Lung (tissue), 12 donors: ENCODE data around the gene SLC35E1. TPM values are rescaled to one million over a fixed set of nuclear protein-coding genes. Genes with fewer than 3 reads are reported as not detected.

ENCODE experiments used
- ATAC-seq: fragments of 200-7000 bp; cut with Tn5 transposase; one replicate; pipeline ENCODE4 v1.9.1; 2020; ENCODE audit warnings: moderate number of reproducible peaks; ENCODE audit not compliant: insufficient read depth, low FRiP score
- DNase-seq, 3 donors: peaks; one replicate each; pipeline ENCODE4 v3.0.0-alpha.2; 2013 to 2017
- H3K27ac ChIP-seq, 2 donors: one replicate each; pipeline ENCODE4 v1.5.1; 2013; ENCODE audit warnings: mild to moderate bottlenecking in 2 of 2, moderate library complexity in 2 of 2, control low read depth in 1 of 2, inconsistent platforms in 1 of 2, low read depth in 1 of 2, low read length in 1 of 2
- H3K27me3 ChIP-seq, 3 donors: one replicate each; pipeline ENCODE4 v1.5.1; 2013; ENCODE audit warnings: low read length in 2 of 3; ENCODE audit not compliant: control insufficient read depth in 3 of 3, insufficient read depth in 3 of 3
- H3K36me3 ChIP-seq, 4 donors: one replicate each; pipeline ENCODE4 v1.5.1; 2013; ENCODE audit warnings: low read length in 4 of 4, mild to moderate bottlenecking in 1 of 4, moderate library complexity in 1 of 4; ENCODE audit not compliant: control insufficient read depth in 4 of 4, insufficient read depth in 4 of 4
- H3K4me1 ChIP-seq, 5 donors: one replicate each; pipeline ENCODE4 v1.5.1; 2013; ENCODE audit warnings: low read length in 5 of 5, mild to moderate bottlenecking in 2 of 5, moderate library complexity in 1 of 5; ENCODE audit not compliant: control insufficient read depth in 5 of 5, insufficient read depth in 5 of 5
- H3K4me3 ChIP-seq: one replicate; pipeline ENCODE4 v1.5.1; 2013; ENCODE audit warnings: mild to moderate bottlenecking, control low read depth, moderate library complexity
- H3K9ac ChIP-seq, 2 donors: one replicate each; pipeline ENCODE4 v1.5.1; 2013; ENCODE audit warnings: low read length in 2 of 2, control low read depth in 1 of 2; ENCODE audit not compliant: insufficient read depth in 1 of 2
- H3K9me3 ChIP-seq, 4 donors: one replicate each; pipeline ENCODE4 v1.5.1; 2013; ENCODE audit warnings: low read length in 3 of 4, mild to moderate bottlenecking in 1 of 4, moderate library complexity in 1 of 4; ENCODE audit not compliant: control insufficient read depth in 4 of 4, insufficient read depth in 3 of 4
- WGBS, 2 donors: extraction: QIAGEN DNeasy Blood & Tissue Kit; methylation state at CpG; one replicate each; pipeline ENCODE4 v1.1.7; 2013; 5-methylcytosine and 5-hydroxymethylcytosine counted together
- polyA plus RNA-seq, 2 donors: library from polyadenylated mRNA; stranded (reverse); fragments of 200-250 nt; gene quantifications; one replicate each; pipeline ENCODE4 v1.2.1, GENCODE V29; 2013
- total RNA-seq, 2 donors: library from RNA; depleted of rRNA in 1 of 2; stranded (reverse); fragments of >200 nt in 1 of 2; gene quantifications; one replicate each; pipeline ENCODE4 v1.2.1, GENCODE V29; 2014 to 2021
- TF ChIP-seq, protein P1 (sequence below): IDR thresholded peaks from 2 replicates; pipeline ENCODE4 v1.5.1; 2012; ENCODE audit warnings: mild to moderate bottlenecking; ENCODE audit errors: control extremely low read depth, extremely low read depth
- donor health status: control.
- donor health status: control.
- donor health status: Bipolar disorder and iron deficiency.
- donor health status: healthy.
- donor health status: DM: yes; HTN: yes; CAD: no.

Gene SLC35E1
- total and polyA plus RNA-seq, 4 donors, result 24.9 to 58.1 (median 33.3) TPM

DNA sequence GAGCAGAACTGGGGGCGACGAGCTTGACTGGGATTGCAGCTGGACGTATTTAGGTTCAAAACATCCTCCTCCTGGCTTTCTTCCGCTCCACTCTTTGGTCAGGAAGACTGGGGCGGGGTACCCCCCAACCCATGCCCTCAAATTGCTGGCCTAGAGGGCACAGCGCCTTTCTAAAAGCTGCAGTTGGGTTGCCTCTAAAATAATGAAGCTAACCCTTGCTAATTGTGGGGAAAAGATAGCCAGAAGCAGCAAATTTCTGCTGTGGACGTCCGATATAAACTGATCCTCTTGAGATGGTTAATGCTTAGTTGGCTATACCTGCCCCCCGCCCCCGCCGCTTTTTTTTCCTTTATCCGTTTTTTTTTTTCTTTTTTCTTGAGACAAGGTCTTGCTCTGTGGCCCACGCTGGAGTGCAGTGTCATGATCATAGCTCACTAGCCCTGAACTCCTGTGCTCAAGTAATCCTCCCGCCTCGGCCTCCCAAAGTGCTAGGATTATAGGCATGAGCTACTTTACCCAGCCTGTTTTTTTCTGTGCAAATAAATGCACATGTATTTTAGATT is 29.2 kb downstream of the SLC35E1 start:
- H3K36me3 ChIP-seq, result peaks cover 0 to 12% (median 7%) of the 10 kb centered on the region in 4 donors
- 4 to 6% methylated on average over 15 of the region's 15 CpGs for WGBS, 2 donors
- peak overlapping the region; percentile 84 to 91 for H3K27ac ChIP-seq
- DNase-seq (peak in 1 of 3 donors; percentile 26), ATAC-seq (no peak)
- H3K4me3 ChIP-seq, result peak overlapping the region; percentile 87
- TF ChIP-seq, protein P1, sequence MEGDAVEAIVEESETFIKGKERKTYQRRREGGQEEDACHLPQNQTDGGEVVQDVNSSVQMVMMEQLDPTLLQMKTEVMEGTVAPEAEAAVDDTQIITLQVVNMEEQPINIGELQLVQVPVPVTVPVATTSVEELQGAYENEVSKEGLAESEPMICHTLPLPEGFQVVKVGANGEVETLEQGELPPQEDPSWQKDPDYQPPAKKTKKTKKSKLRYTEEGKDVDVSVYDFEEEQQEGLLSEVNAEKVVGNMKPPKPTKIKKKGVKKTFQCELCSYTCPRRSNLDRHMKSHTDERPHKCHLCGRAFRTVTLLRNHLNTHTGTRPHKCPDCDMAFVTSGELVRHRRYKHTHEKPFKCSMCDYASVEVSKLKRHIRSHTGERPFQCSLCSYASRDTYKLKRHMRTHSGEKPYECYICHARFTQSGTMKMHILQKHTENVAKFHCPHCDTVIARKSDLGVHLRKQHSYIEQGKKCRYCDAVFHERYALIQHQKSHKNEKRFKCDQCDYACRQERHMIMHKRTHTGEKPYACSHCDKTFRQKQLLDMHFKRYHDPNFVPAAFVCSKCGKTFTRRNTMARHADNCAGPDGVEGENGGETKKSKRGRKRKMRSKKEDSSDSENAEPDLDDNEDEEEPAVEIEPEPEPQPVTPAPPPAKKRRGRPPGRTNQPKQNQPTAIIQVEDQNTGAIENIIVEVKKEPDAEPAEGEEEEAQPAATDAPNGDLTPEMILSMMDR, result no peak
- no peaks in the 10 kb centered on the region for H3K27me3 ChIP-seq
- peaks cover 0 to 13% (median 8%) of the 10 kb centered on the region in 5 donors for H3K4me1 ChIP-seq
- peak overlapping the region; percentile 72 to 89 for H3K9ac ChIP-seq
- H3K9me3 ChIP-seq, result no peaks in the 10 kb centered on the region

DNA sequence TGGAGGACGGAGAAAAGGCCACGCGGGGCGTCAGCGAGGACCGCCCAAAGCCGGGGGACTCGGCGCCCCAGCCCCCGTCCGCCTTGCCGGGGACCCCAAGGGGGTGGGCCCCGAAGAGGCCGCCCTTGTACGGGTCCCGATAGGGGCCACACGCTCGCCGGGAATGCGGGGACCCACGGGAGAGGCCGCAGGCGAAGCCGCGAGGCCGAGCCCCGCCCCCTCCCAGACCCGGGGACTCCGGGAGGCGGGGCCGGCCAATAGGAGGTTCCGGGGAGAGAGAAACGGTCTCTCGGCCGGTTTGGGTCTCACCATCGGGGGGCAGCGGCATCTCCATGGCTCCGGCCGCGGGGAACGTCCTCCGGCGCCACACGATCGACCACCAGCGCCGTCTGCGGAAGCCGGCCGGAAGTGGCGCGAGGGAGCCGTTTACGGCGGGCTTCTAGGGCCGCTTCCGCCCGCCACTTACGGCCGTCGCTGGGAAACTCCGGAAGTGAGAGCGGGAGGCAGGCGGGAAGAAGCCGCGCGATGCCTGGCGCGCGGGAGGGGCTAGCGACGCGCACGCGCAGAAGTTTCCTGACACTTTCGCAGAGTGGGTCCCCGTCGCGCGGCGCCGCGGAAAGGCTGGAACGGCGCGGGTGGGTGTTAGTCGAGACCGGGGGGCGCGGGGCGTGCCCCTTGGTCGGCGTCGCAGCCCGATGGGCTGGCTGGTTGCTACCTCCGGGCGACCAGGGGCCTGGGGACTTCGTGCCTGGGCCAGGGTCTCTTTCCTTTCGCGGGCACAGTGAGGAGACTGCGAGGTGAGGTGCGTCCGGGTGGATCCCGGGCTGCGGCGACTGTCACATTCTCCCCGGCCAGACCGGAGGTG is 29.9 kb downstream of the SLC35E1 start, which contains the start of gene CHERP:
Gene CHERP (minus strand): TSS at position 393 of the 865 bp plus-strand sequence. CDS start 59 bp downstream, at position 334.
- Histone ChIP-seq H3K27me3 (no peaks in the 10 kb centered on the region), H3K9ac (peak within 1 kb of the TSS; percentile 72 to 94), H3K9me3 (no peaks in the 10 kb centered on the region), H3K27ac (peak within 1 kb of the TSS; percentile 91 to 94), H3K4me1 (peaks cover 0 to 13% (median 8%) of the 10 kb centered on the region in 5 donors), H3K4me3 (peak within 1 kb of the TSS; percentile 91), H3K36me3 (peaks cover 0 to 18% (median 12%) of the 10 kb centered on the region in 4 donors)
- WGBS, 2 donors, result 0% methylated on average over 104 to 108 of the region's 108 CpGs
- ATAC-seq (peak; percentile 97), DNase-seq (peak; percentile 94 to 98 (median 95))
- TF ChIP-seq, protein P1, result no peak

DNA sequence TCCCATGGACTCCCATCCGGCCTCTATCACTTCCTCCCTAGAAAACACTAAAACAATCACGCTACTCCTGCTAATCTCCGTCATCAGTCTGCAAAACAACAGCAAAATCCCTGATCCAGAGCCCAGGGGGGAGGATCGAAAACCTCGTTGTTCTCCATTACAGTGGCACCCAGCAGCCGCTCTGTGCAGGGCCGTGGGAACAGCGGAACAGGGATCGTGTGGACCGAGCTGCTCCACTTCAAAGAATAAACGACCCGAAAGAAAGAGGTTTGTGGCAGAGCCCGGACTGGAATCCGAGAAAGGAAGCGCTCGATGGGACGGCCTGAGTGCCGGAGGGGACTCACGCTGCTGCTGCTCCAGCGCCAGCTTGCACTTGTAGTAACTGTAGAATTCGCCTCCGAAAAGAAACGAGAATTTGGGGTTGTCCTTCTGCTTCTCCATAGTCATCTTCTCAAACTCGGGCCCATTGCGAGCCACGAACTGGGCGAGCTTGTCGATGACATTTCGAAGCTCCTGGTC is 30.6 kb downstream of the SLC35E1 start:
- Histone ChIP-seq H3K9ac (peak overlapping the region; percentile 63 to 94), H3K4me3 (peak overlapping the region; percentile 91), H3K36me3 (peaks cover 0 to 21% (median 14%) of the 10 kb centered on the region in 4 donors), H3K27ac (peak overlapping the region; percentile 85 to 94), H3K4me1 (peaks cover 0 to 13% (median 8%) of the 10 kb centered on the region in 5 donors), H3K9me3 (no peaks in the 10 kb centered on the region), H3K27me3 (no peaks in the 10 kb centered on the region)
- 1 to 3% methylated on average over 29 of the region's 29 CpGs for WGBS, 2 donors
- TF ChIP-seq, protein P1, result no peak
- ATAC-seq, result no peak
- DNase-seq, result peak in 1 of 3 donors; percentile 18
